Ovary (tissue), 9 donors: ENCODE data around the gene NODAL. TPM values are rescaled to one million over a fixed set of nuclear protein-coding genes. Genes with fewer than 3 reads are reported as not detected.

ENCODE experiments used
- DNase-seq, 5 donors: peaks; one replicate each; pipeline ENCODE4 v3.0.0-alpha.2; 2019 to 2020
- H3K27ac ChIP-seq, 2 donors: fragments of 200-600 bp; one replicate each; pipeline versions ENCODE4 v1.5.1 to v1.8.0; 2019 to 2022
- H3K27me3 ChIP-seq: fragments of 200-600 bp; one replicate; pipeline ENCODE4 v1.8.0; 2022
- H3K36me3 ChIP-seq: fragments of 200-600 bp; sonication (generic); one replicate; pipeline ENCODE4 v1.5.1; 2019
- H3K4me1 ChIP-seq: one replicate; pipeline ENCODE4 v1.8.1; 2013; ENCODE audit warnings: mild to moderate bottlenecking, moderate library complexity; ENCODE audit not compliant: insufficient read depth
- H3K4me3 ChIP-seq: fragments of 200-600 bp; sonication (generic); one replicate; pipeline ENCODE4 v1.5.1; 2017
- H3K9me3 ChIP-seq, 2 donors: fragments of 200-600 bp in 1 of 2; sonication (generic) in 1 of 2; one replicate each; pipeline versions ENCODE4 v1.5.1 to v1.8.1; 2013 to 2019; ENCODE audit warnings: mild to moderate bottlenecking in 1 of 2, moderate library complexity in 1 of 2
- CTCF ChIP-seq, 3 donors: fragments of 450-650 bp in 2 of 3; fragments of 200-600 bp in 1 of 3; IDR thresholded peaks; one replicate each; pipeline versions ENCODE4 v1.5.1 to v1.8.0; 2016 to 2022; ENCODE audit warnings: antibody characterized with exemption in 3 of 3, mild to moderate bottlenecking in 1 of 3
- EP300 ChIP-seq: sonication (generic); formaldehyde crosslinking; IDR thresholded peaks from one replicate; pipeline ENCODE4 v1.6.1; 2017; ENCODE audit warnings: antibody characterized with exemption
- POLR2A ChIP-seq: fragments of 450-650 bp; IDR thresholded peaks from one replicate; pipeline ENCODE4 v1.6.1; 2017; ENCODE audit warnings: antibody characterized with exemption, mild to moderate bottlenecking, moderate library complexity
- WGBS, 3 donors: extraction: QIAGEN DNeasy Blood & Tissue Kit in 1 of 3; methylation state at CpG; one replicate each; pipeline versions ENCODE4 v1.1.5 to v1.1.7; 2013 to 2017; 5-methylcytosine and 5-hydroxymethylcytosine counted together
- intact Hi-C, 4 donors: fragments of 100-400 bp; cut with DNase I; formaldehyde crosslinking; loops; one replicate each; pipeline versions ENCODE4 v1.11.0 to v1.15.1; 2022 to 2023
- polyA plus RNA-seq, 2 donors: library from polyadenylated mRNA; stranded (reverse); fragments of 200-250 nt in 1 of 2; fragments of 350-450 nt in 1 of 2; fragmentation: Illumina TruSeq in 1 of 2; extraction: RNeasy Lipid Tissue Mini Kit (QIAGEN cat#74804) in 1 of 2; gene quantifications; one replicate each; pipeline ENCODE4 v1.2.3, GENCODE V29; 2013 to 2014
- total RNA-seq, 7 donors: library from RNA; depleted of rRNA in 2 of 7; stranded (reverse); fragments of >200 nt in 2 of 7; fragmentation: NEBNext Ultra II Directional in 3 of 7; extraction: Animal tissue kit (Norgen Biotek cat#: 25700) in 3 of 7; gene quantifications; one replicate each; pipeline versions ENCODE4 v1.1.0 to v1.2.4, GENCODE V29; 2016 to 2023
- donor health status: DM: no; HTN: no; CAD: no; lungs with moderate emphysema.
- donor health status: DM: no; HTN: no; CAD: no.
- donor health status: Bipolar disorder and iron deficiency.
- donor health status: DM: yes; HTN: yes; CAD: no.
- donor health status: DM: no; HTN: no; CAD: no.
- donor health status: DM: yes; HTN: yes; CAD: no.

The NODAL gene
- total and polyA plus RNA-seq, 9 donors: 0.04 TPM; not detected in 8

- Histone ChIP-seq H3K27me3 (no peaks in the 10 kb centered on the region), H3K4me1 (peaks cover 2% of the 10 kb centered on the region), H3K4me3 (no peak overlapping the region), H3K9me3 (no peaks in the 10 kb centered on the region), H3K27ac (no peak overlapping the region), H3K36me3 (no peaks in the 10 kb centered on the region)
- TF ChIP-seq POLR2A (no peak), EP300 (no peak), CTCF (IDR thresholded peaks at IDR 0.05) (no peak)
- DNase-seq: no peak
- WGBS, 3 donors: 72 to 92% (median 80%) methylated on average over 2 of the region's 2 CpGs
- intact Hi-C loops: loop anchor here in 2 of 4 donors (10.0 kb wide), 1 partner anchor 289 kb away; no protein-coding TSS in a partner anchor
These were observed 24.4 kb upstream of the NODAL start for GRCh38 chr10:70465832-70466231.

DNA sequence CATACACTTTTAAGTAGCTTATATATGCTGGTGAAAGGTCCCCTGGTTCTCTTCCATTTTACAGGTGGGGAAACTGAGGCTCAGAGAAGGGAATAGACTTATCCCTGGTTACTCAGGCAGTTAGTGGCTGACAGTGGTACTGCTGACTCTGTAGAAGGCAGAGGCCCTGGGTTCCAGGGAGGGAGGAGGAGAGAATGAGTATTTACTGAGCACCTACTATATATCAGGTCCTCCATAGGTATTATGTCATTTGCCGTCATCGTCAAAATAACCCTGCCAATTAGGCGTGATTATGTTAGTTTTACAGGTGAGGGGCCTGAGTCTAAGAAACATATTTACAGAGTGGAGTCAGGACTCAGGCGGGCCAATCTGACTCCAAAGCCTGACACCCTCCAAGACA is 23.8 kb upstream of the NODAL start:
- TF ChIP-seq POLR2A: no peak
- TF ChIP-seq CTCF (IDR thresholded peaks at IDR 0.05): no peak
- TF ChIP-seq EP300: no peak
- Histone ChIP-seq H3K36me3 (no peaks in the 10 kb centered on the region), H3K9me3 (no peaks in the 10 kb centered on the region), H3K27ac (no peak overlapping the region), H3K27me3 (no peaks in the 10 kb centered on the region), H3K4me1 (peaks cover 2% of the 10 kb centered on the region), H3K4me3 (no peak overlapping the region)
- DNase-seq: no peak
- intact Hi-C loops: loop anchor here in 2 of 4 donors (10.0 kb wide), 1 partner anchor 290 kb away; no protein-coding TSS in a partner anchor
- WGBS, 3 donors: 94 to 97% (median 94%) methylated on average over 4 of the region's 4 CpGs

- no peak overlapping the region for H3K27ac ChIP-seq
- H3K4me1 ChIP-seq: peaks cover 7% of the 10 kb centered on the region
These were observed 21.0 kb upstream of the NODAL start for GRCh38 chr10:70462349-70462984.

More at GRCh38 chr10:70462349-70462984, 21.0 kb upstream of the NODAL start:
- DNase-seq: peak in 3 of 5 donors; percentile 59 to 69 (median 67)
- Histone ChIP-seq H3K27me3 (no peaks in the 10 kb centered on the region), H3K36me3 (no peaks in the 10 kb centered on the region), H3K9me3 (no peaks in the 10 kb centered on the region), H3K4me3 (no peak overlapping the region)
- intact Hi-C loops: loop anchor here (5.0 to 10.0 kb wide), 4 partner anchors 75 to 295 kb away; no protein-coding TSS in a partner anchor
- TF ChIP-seq POLR2A (no peak), CTCF (IDR thresholded peaks at IDR 0.05) (no peak), EP300 (no peak)
- WGBS, 3 donors: 41 to 52% (median 51%) methylated on average over 4 of the region's 4 CpGs
